GM12873 (cell line): Measurements from ENCODE around the gene DGKH.
A peak's percentile ranks its signal among the peaks of the same experiment; 100 is the strongest.

Experiments used
- CTCF ChIP-seq: IDR thresholded peaks from 2 replicates; pipeline ENCODE4 v1.5.1; 2012; ENCODE audit warnings: low read depth, mild to moderate bottlenecking, moderate library complexity, low read length, control low read depth; ENCODE audit not compliant: insufficient read depth; ENCODE audit errors: missing control alignments

DGKH gene

GRCh38 chr13:42181381-42181953 lies 133.0 kb downstream of the DGKH start:
- no peak for TF ChIP-seq CTCF

GRCh38 chr13:42189061-42189460 lies 140.6 kb downstream of the DGKH start:
- no peak for TF ChIP-seq CTCF

DNA sequence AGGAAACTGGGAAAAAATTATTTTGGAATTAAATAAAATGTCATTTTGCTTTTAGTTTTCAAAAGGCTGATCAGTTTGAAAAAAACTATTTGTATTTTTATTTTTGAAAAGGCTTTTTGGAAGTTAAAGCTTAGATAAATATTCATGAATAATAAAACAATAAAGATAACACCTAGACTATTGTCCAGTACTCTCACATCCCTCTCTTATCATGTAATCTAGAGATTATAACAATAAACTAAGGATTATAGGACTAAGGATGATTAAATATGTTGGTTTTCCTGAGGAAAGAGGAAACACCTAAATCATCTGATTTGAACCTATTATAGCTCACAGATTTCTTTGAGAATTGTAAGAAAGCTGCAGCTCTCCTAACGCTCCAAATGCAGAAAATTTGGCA lies 142.1 kb downstream of the DGKH start:
- no peak for TF ChIP-seq CTCF

DNA sequence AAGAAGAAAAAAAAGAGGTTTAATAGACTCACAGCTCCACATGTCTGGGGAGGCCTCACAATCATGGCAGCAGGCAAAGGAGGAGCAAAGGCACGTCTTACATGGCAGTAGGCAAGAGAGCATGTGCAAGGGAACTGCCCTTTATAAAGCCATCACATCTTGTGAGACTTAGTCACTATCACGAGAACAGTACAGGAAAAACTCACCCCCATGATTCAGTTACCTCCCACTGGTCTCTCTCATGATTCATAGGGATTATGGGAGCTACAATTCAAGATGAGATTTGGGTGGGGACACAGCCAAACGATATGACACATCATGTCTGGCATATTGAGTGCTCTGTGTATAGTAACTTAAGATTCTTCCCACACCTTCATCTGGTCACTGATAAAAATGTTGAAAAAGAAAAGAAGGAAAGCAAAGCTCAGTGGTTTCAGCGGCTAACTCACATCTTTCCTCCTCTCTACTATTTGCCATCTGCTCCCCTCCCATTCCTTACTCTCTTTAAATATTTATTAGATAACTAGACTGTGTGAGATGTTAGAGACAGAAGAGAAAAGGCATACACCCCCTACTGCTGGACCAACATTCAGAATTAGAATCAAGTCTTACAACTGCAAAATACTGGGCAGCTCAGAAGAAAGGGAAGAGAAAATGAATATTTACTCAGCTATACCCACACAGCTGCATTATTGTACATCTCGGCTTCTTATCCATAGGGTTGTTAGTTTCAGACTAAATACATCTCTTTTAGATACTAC lies 163.4 kb downstream of the DGKH start:
- no peak for TF ChIP-seq CTCF

DNA sequence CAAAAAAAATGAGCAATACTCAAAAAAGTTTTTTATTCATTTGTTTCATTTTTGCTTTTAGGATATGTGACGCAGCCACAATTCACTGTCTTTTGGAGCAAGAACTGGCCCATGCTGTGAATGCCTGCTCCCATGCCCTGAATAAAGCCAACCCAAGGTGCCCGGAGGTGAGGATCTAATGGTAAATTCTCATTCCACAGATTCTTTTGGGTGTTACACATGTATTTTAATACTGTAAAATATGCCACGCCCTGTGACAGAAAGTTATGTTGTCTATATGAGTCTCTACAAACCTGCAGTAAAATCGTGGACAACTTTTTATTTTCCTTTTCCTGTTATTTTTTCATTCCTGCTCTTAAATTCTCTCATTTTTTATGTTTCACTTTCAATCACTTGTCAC lies 166.0 kb downstream of the DGKH start:
- no peak for TF ChIP-seq CTCF

DNA sequence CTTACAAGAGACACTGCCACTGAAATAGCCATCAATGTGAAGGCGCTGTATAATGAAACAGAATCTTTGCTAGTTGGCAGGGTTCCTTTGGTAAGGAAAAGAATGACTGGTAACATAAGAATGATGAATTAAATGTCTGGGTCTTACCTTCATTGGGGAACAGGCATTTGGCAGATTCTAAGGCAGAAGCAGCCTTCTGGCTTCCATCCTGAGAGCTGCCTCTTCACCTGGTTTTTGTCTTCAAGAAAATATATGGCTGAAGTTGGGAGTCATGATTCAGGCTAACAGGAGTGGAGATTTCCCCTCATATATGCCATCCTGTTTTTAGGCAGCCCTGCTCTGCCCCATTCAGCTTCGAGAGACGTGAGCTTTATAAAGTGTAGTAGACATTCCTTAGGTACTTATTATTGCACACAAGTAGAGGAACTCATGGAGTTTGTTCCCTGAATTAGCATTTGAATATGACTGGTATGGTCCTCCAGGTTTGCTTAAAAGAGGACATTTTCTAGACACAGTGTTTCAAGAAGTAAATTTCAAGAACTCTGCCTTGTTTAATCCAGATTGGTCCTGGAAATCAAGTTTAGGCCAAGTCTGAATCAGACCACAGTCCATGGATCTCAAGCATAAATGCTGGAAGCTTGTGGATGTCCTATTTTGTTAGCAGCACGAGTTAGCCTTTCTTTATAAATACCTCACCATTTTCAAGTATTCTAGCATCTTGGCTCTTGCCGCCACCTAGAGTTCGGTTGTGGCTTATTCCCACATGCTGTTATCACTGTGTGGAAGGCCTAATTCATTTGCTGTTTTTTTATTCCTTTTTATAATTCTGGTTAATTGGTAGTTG lies 167.4 kb downstream of the DGKH start:
- peak; percentile 52 for TF ChIP-seq CTCF

GRCh38 chr13:42216422-42216735 lies 167.9 kb downstream of the DGKH start:
- no peak for TF ChIP-seq CTCF
